Keratinocyte (primary cell): Measurements from ENCODE around the gene COL6A5. TPM values are rescaled to one million over a fixed set of nuclear protein-coding genes. Genes with fewer than 3 reads are reported as not detected.

Source experiments
- DNase-seq: peaks from one replicate; pipeline ENCODE4 v3.0.0-alpha.2; 2011; ENCODE audit warnings: low read depth, missing footprints, low spot score
- FAIRE-seq: peaks from 2 replicates; lab custom pipeline; 2011; peaks lifted over from hg19 to GRCh38; lab: Jason Lieb, UNC
- H2AFZ ChIP-seq: 2 replicates; pipeline ENCODE4 v1.6.0; 2012; ENCODE audit warnings: low read length, control low read depth, inconsistent platforms; ENCODE audit not compliant: control insufficient read depth
- H3K27ac ChIP-seq: 2 replicates; pipeline ENCODE4 v1.5.1; 2011; ENCODE audit warnings: low read length; ENCODE audit not compliant: control insufficient read depth, insufficient read depth
- H3K27me3 ChIP-seq: 3 replicates; pipeline ENCODE4 v1.6.0; 2011; ENCODE audit warnings: low read length; ENCODE audit not compliant: control insufficient read depth, insufficient read depth; ENCODE audit errors: extremely low read depth
- H3K36me3 ChIP-seq, 2 experiments: 2 replicates in 1 of 2; 3 replicates in 1 of 2; pipeline ENCODE4 v1.5.1; 2011; ENCODE audit warnings: low read length in 2 of 2, mild to moderate bottlenecking in 1 of 2; ENCODE audit not compliant: control insufficient read depth in 2 of 2, insufficient read depth in 2 of 2; ENCODE audit errors: extremely low read depth in 1 of 2
- H3K4me1 ChIP-seq: 3 replicates; pipeline ENCODE4 v1.5.1; 2011; ENCODE audit warnings: low read length; ENCODE audit not compliant: control insufficient read depth, insufficient read depth; ENCODE audit errors: extremely low read depth
- H3K4me2 ChIP-seq: 3 replicates; pipeline ENCODE4 v1.6.0; 2011; ENCODE audit warnings: low read depth, low read length; ENCODE audit not compliant: control insufficient read depth, insufficient read depth; ENCODE audit errors: extremely low read depth
- H3K4me3 ChIP-seq, 3 experiments: fragments of 200-600 bp in 1 of 3; sonication (generic) in 1 of 3; 2 replicates in 2 of 3; 3 replicates in 1 of 3; pipeline ENCODE4 v1.5.1; 2011 to 2016; ENCODE audit warnings: low read length in 3 of 3, mild to moderate bottlenecking in 3 of 3, control low read depth in 2 of 3, inconsistent platforms in 1 of 3, low read depth in 1 of 3, mixed read lengths in 1 of 3, mixed run types in 1 of 3, moderate library complexity in 1 of 3; ENCODE audit not compliant: control insufficient read depth in 2 of 3, insufficient read depth in 2 of 3; ENCODE audit errors: extremely low read depth in 1 of 3
- H3K79me2 ChIP-seq: 2 replicates; pipeline ENCODE4 v1.6.0; 2012; ENCODE audit warnings: low read length; ENCODE audit not compliant: control insufficient read depth, insufficient read depth
- H3K9ac ChIP-seq: 3 replicates; pipeline ENCODE4 v1.6.0; 2011; ENCODE audit warnings: low read length; ENCODE audit not compliant: control insufficient read depth, insufficient read depth; ENCODE audit errors: extremely low read depth
- H3K9me1 ChIP-seq: 3 replicates; pipeline ENCODE4 v1.6.0; 2011; ENCODE audit warnings: low read length; ENCODE audit not compliant: control insufficient read depth, insufficient read depth; ENCODE audit errors: extremely low read depth
- H3K9me3 ChIP-seq: 2 replicates; pipeline ENCODE4 v1.5.1; 2012; ENCODE audit warnings: low read depth, low read length; ENCODE audit not compliant: control insufficient read depth
- H4K20me1 ChIP-seq: 3 replicates; pipeline ENCODE4 v1.6.0; 2011; ENCODE audit warnings: low read length; ENCODE audit not compliant: control insufficient read depth, insufficient read depth; ENCODE audit errors: extremely low read depth
- CTCF ChIP-seq, 3 experiments: IDR thresholded peaks in 1 of 3; conservative IDR thresholded peaks in 1 of 3; optimal IDR thresholded peaks in 1 of 3; 2 replicates in 2 of 3; 3 replicates in 1 of 3; pipeline versions ENCODE3 to v1.5.1; 2011; ENCODE audit warnings: low read length in 3 of 3, mild to moderate bottlenecking in 3 of 3, moderate library complexity in 2 of 3, control low read depth in 1 of 3, inconsistent platforms in 1 of 3; ENCODE audit not compliant: insufficient read depth in 2 of 3; ENCODE audit errors: extremely low read depth in 1 of 3
- EZH2 ChIP-seq: IDR thresholded peaks from one replicate; pipeline ENCODE4 v1.6.1; 2012; ENCODE audit warnings: inconsistent platforms, mild to moderate bottlenecking, low read length, moderate library complexity
- dilution Hi-C: fragments of 300-500 bp; cut with MboI; formaldehyde crosslinking; loops from one replicate; pipeline ENCODE4 v1.7.0; 2020; ENCODE audit warnings: low sequenced_read_pairs; ENCODE audit not compliant: extremely low pct_ligation_motif_present
- polyA plus RNA-seq, 5 experiments: library from polyadenylated mRNA; depleted of rRNA in 3 of 5; stranded (reverse) in 3 of 5; stranded (forward) in 1 of 5; unstranded in 1 of 5; fragments of >200 nt; gene quantifications; 1 replicate in 1 of 5; 2 replicates in 3 of 5; 3 replicates in 1 of 5; pipeline versions ENCODE4 v1.2.1 to v1.2.3, GENCODE V29; 2011 to 2012; ENCODE audit warnings: missing spikeins in 2 of 5, low read depth in 1 of 5, low replicate concordance in 1 of 5

The COL6A5 gene
- polyA plus RNA-seq, 1 donor (not counting 4 experiments of a cell fraction or from before 2014, with no cell fraction given): not detected

GRCh38 chr3:130459944-130460343, 114.5 kb downstream of the COL6A5 start:
- Histone ChIP-seq H3K27me3 (no peaks in the 10 kb centered on the region), H3K4me3 (no peak overlapping the region), H3K4me1 (no peaks in the 10 kb centered on the region), H2AFZ (no peak overlapping the region), H3K9me3 (no peaks in the 10 kb centered on the region), H3K9ac (no peak overlapping the region), H4K20me1 (no peaks in the 10 kb centered on the region), H3K4me2 (no peak overlapping the region), H3K79me2 (no peaks in the 10 kb centered on the region), H3K9me1 (no peaks in the 10 kb centered on the region), H3K36me3 (no peaks in the 10 kb centered on the region), H3K27ac (no peak overlapping the region)
- TF ChIP-seq EZH2 (no peak), CTCF (optimal IDR thresholded peaks at IDR 0.05 in 1 of 3, IDR thresholded peaks at IDR 0.05 in 1 of 3, conservative IDR thresholded peaks at IDR 0.05 in 1 of 3; ENCODE audit: extremely low read depth in 1 of 3, insufficient read depth in 2 of 3, low read length in 3 of 3) (no peak)
- no peak for DNase-seq
- dilution Hi-C loops: no loop called here
- FAIRE-seq: no peak

GRCh38 chr3:130462089-130462488, 116.6 kb downstream of the COL6A5 start:
- H3K27ac ChIP-seq: no peak overlapping the region
- H3K4me3 ChIP-seq: no peak overlapping the region
- H3K4me1 ChIP-seq: no peaks in the 10 kb centered on the region
- dilution Hi-C loops: no loop called here
- FAIRE-seq (no peak), DNase-seq (no peak)
- no peak overlapping the region for H3K9ac ChIP-seq
- H3K4me2 ChIP-seq: no peak overlapping the region
- no peak overlapping the region for H2AFZ ChIP-seq
- TF ChIP-seq CTCF (optimal IDR thresholded peaks at IDR 0.05 in 1 of 3, IDR thresholded peaks at IDR 0.05 in 1 of 3, conservative IDR thresholded peaks at IDR 0.05 in 1 of 3; ENCODE audit: extremely low read depth in 1 of 3, insufficient read depth in 2 of 3, low read length in 3 of 3) (no peak), EZH2 (no peak)
- no peaks in the 10 kb centered on the region for H3K36me3 ChIP-seq
- no peaks in the 10 kb centered on the region for H3K27me3 ChIP-seq
- H3K9me1 ChIP-seq: no peaks in the 10 kb centered on the region
- H3K9me3 ChIP-seq: no peaks in the 10 kb centered on the region
- H3K79me2 ChIP-seq: no peaks in the 10 kb centered on the region
- H4K20me1 ChIP-seq: no peaks in the 10 kb centered on the region
